ENCODE data around the gene SH2D3A.

- TF ChIP-seq CTCF (IDR thresholded peaks at IDR 0.05): no peak
- TF ChIP-seq POLR2A (IDR thresholded peaks at IDR 0.05): no peak
Observed at GRCh38 chr19:6712231-6712630, 55.0 kb downstream of the SH2D3A start.
